A549 (cell line): ENCODE results near the gene DOC2B. TPM values are rescaled to one million over a fixed set of nuclear protein-coding genes. Genes with fewer than 3 reads are reported as not detected.
"Not testable (repeated sequence)": the region's sequence is repeated elsewhere in the genome, so short reads cannot be mapped to it uniquely, and the experiment has no call there.

Experiments
- ATAC-seq, 2 experiments: fragments of 200-7000 bp in 1 of 2; fragments of >200 bp in 1 of 2; cut with Nextera tagmentation in 1 of 2; cut with Tn5 transposase in 1 of 2; 3 replicates each; pipeline versions ENCODE4 v1.8.0 to v1.9.1; 2018 to 2020; ENCODE audit warnings: mild to moderate bottlenecking in 1 of 2, moderate library complexity in 1 of 2
- CTCF ChIA-PET: fragments of 300-600 bp; sonication (Branson Sonifier 250); formaldehyde crosslinking; extraction: SDS; loops from one replicate; lab custom pipeline; 2021; ENCODE audit warnings: antibody characterized with exemption, inconsistent platforms; lab: Yijun Ruan, JAX
- POLR2A ChIA-PET: fragments of 350-600 bp; formaldehyde crosslinking; extraction: SDS; loops from one replicate; lab custom pipeline; 2021; ENCODE audit warnings: antibody characterized with exemption, inconsistent platforms; lab: Yijun Ruan, JAX
- DNase-seq, 2 experiments: peaks; one replicate each; pipeline versions ENCODE4 v3.0.0 to v3.0.0-alpha.2; 2011 to 2016; ENCODE audit warnings: low read depth in 1 of 2, low spot score in 1 of 2
- FAIRE-seq: peaks from 2 replicates; lab custom pipeline; 2011; peaks lifted over from hg19 to GRCh38; lab: Jason Lieb, UNC
- H3K27ac ChIP-seq, 2 experiments: fragments of >200 bp; sonication (Bioruptor Twin); formaldehyde crosslinking; 3 replicates each; pipeline ENCODE4 v1.5.1; 2016 to 2017
- H3K4me1 ChIP-seq: fragments of >200 bp; sonication (Bioruptor Twin); formaldehyde crosslinking; 3 replicates; pipeline ENCODE4 v1.6.1; 2016
- H3K4me2 ChIP-seq: fragments of >200 bp; sonication (Bioruptor Twin); formaldehyde crosslinking; 3 replicates; pipeline ENCODE4 v1.6.1; 2016
- H3K4me3 ChIP-seq: fragments of >200 bp; sonication (Bioruptor Twin); formaldehyde crosslinking; 3 replicates; pipeline ENCODE4 v1.5.1; 2016
- H3K9me3 ChIP-seq: fragments of >200 bp; sonication (Bioruptor Twin); formaldehyde crosslinking; 3 replicates; pipeline ENCODE4 v1.6.1; 2016
- EHF ChIP-seq: fragments of 250-450 bp; sonication (Bioruptor Pico); IDR thresholded peaks from 2 replicates; pipeline ENCODE4 v1.5.0; 2020; ENCODE audit warnings: mild to moderate bottlenecking
- EHMT2 ChIP-seq: fragments of 200-600 bp; sonication (generic); IDR thresholded peaks from 2 replicates; pipeline ENCODE4 v1.6.1; 2016; ENCODE audit warnings: antibody characterized with exemption, low read depth, mild to moderate bottlenecking, moderate library complexity
- ESRRA ChIP-seq: fragments of 150-350 bp; IDR thresholded peaks from 2 replicates; pipeline ENCODE4 v1.6.1; 2014; ENCODE audit warnings: mild to moderate bottlenecking, low read length, borderline replicate concordance
- HEYL ChIP-seq: fragments of 250-450 bp; sonication (Bioruptor Pico); IDR thresholded peaks from 2 replicates; pipeline ENCODE4 v1.8.0; 2021; ENCODE audit warnings: mild to moderate bottlenecking, moderate library complexity
- HOXA7 ChIP-seq: fragments of 250-450 bp; sonication (Bioruptor Pico); IDR thresholded peaks from 2 replicates; pipeline ENCODE4 v1.5.0; 2020; ENCODE audit warnings: mild to moderate bottlenecking, moderate library complexity
- KDM1A ChIP-seq: fragments of 200-600 bp; sonication (generic); IDR thresholded peaks from 2 replicates; pipeline ENCODE4 v1.6.1; 2016; ENCODE audit warnings: low read depth, mild to moderate bottlenecking
- KDM5A ChIP-seq: fragments of 200-600 bp; sonication (generic); IDR thresholded peaks from 2 replicates; pipeline ENCODE4 v1.6.1; 2016; ENCODE audit warnings: antibody characterized with exemption, mild to moderate bottlenecking
- RARB ChIP-seq: fragments of 250-450 bp; sonication (Bioruptor Pico); IDR thresholded peaks from 2 replicates; pipeline ENCODE4 v1.8.0; 2021; ENCODE audit warnings: mild to moderate bottlenecking, moderate library complexity
- RFX5 ChIP-seq: fragments of 450-650 bp; IDR thresholded peaks from 2 replicates; pipeline ENCODE4 v1.7.1; 2014; ENCODE audit warnings: antibody characterized with exemption, mild to moderate bottlenecking, moderate library complexity
- SREBF2 ChIP-seq: fragments of 450-650 bp; IDR thresholded peaks from 2 replicates; pipeline ENCODE4 v1.6.1; 2014; ENCODE audit warnings: mild to moderate bottlenecking, moderate library complexity
- ZC3H11A ChIP-seq: fragments of 450-650 bp; IDR thresholded peaks from 2 replicates; pipeline ENCODE4 v1.6.1; 2014; ENCODE audit warnings: antibody characterized with exemption, mild to moderate bottlenecking
- WGBS: methylation state at CpG from one replicate; pipeline ENCODE4 v1.1.6; 2017; ENCODE audit errors: missing lambda C conversion rate; 5-methylcytosine and 5-hydroxymethylcytosine counted together
- polyA plus RNA-seq, 4 experiments: library from polyadenylated mRNA; depleted of rRNA in 3 of 4; stranded (reverse); fragments of >200 nt; fragmentation: RNase III in 1 of 4; extraction: RNeasy Plus Mini Kit Qiagen cat#74134 plus additional on column Dnase treatment in 1 of 4; gene quantifications; 2 replicates in 3 of 4; 3 replicates in 1 of 4; pipeline ENCODE4 v1.2.3, GENCODE V29; 2011 to 2017
- TF ChIP-seq, protein P1 (sequence below): IDR thresholded peaks from 2 replicates; pipeline ENCODE4 v1.6.1; 2012
- TF ChIP-seq, protein P2 (sequence below): fragments of >200 bp; sonication (Bioruptor Twin); formaldehyde crosslinking; IDR thresholded peaks from 3 replicates; pipeline ENCODE4 v1.5.1; 2016
- TF ChIP-seq, protein P3 (sequence below): fragments of 200-600 bp; sonication (generic); IDR thresholded peaks from 2 replicates; pipeline ENCODE4 v1.6.1; 2016; ENCODE audit warnings: antibody characterized with exemption, mild to moderate bottlenecking, moderate library complexity
- TF ChIP-seq, protein P4 (sequence below): fragments of 450-650 bp; IDR thresholded peaks from 2 replicates; pipeline ENCODE4 v1.6.1; 2014; ENCODE audit warnings: antibody characterized with exemption
- TF ChIP-seq, protein P5 (sequence below): fragments of 150-350 bp; IDR thresholded peaks from 2 replicates; pipeline ENCODE4 v1.6.1; 2014; ENCODE audit warnings: low read depth, mild to moderate bottlenecking, low read length

The DOC2B gene
- polyA plus RNA-seq, 2 of the 4 experiments (the other 2 are of a cell fraction) = 0.27 to 1.6 TPM

DNA sequence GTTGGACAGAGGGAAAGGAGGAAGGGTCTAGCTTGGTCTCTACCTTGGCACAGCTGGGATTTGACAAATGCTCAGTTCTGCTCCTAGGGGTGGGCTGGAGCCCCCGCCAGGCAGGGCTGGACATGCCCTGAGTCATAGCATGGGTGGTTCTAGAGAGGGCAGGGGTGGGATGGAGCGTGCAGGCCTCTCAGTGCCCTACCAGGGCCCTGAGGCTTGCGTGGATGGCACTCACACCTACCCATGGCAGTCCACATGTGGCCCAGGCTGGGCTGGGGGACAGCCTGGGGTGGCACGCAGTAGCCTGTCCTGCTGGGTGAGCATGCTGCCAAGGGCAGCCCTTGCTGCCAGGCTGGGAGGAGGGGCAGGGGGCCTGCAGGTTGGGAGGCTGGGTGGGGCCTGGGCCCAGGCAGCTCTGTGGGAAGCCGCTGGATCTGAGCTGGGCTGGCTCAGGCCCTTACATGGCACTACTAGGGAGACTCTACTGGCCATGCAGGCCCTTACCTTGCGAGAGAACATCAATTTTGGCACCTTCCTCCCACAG, 11.2 kb downstream of the DOC2B start:
- CTCF ChIA-PET = interaction anchor here (1.2 to 1.6 kb wide), 2 partner anchors 139 to 216 kb away, joined by 3 read pairs; no protein-coding TSS in a partner anchor
- Histone ChIP-seq H3K4me2 (no peak overlapping the region), H3K27ac (0 out of 6 replicates have a peak overlapping the region, but pooled peaks of 1 of the 2 experiments have one; percentile 5)
- WGBS = 79% methylated on average over 4 of the region's 6 CpGs
- ATAC-seq = peak; percentile 32 to 39; a peak in 4 of 6 replicates
- FAIRE-seq = no peak
- TF ChIP-seq, protein P1, sequence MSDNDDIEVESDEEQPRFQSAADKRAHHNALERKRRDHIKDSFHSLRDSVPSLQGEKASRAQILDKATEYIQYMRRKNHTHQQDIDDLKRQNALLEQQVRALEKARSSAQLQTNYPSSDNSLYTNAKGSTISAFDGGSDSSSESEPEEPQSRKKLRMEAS = no peak
- TF ChIP-seq HEYL (CRISPR knock-in tag) (no peak), KDM5A (no peak), EHF (CRISPR knock-in tag) (no peak), ESRRA (no peak)
- TF ChIP-seq, protein P2, sequence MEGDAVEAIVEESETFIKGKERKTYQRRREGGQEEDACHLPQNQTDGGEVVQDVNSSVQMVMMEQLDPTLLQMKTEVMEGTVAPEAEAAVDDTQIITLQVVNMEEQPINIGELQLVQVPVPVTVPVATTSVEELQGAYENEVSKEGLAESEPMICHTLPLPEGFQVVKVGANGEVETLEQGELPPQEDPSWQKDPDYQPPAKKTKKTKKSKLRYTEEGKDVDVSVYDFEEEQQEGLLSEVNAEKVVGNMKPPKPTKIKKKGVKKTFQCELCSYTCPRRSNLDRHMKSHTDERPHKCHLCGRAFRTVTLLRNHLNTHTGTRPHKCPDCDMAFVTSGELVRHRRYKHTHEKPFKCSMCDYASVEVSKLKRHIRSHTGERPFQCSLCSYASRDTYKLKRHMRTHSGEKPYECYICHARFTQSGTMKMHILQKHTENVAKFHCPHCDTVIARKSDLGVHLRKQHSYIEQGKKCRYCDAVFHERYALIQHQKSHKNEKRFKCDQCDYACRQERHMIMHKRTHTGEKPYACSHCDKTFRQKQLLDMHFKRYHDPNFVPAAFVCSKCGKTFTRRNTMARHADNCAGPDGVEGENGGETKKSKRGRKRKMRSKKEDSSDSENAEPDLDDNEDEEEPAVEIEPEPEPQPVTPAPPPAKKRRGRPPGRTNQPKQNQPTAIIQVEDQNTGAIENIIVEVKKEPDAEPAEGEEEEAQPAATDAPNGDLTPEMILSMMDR = no peak
- TF ChIP-seq, all 56 proteins: peak for 0
- no peaks in the 10 kb centered on the region for H3K4me1 ChIP-seq
- POLR2A ChIA-PET = no interaction called here
- DNase-seq = no peak
- no peak overlapping the region for H3K4me3 ChIP-seq
- no peaks in the 10 kb centered on the region for H3K9me3 ChIP-seq

DNA sequence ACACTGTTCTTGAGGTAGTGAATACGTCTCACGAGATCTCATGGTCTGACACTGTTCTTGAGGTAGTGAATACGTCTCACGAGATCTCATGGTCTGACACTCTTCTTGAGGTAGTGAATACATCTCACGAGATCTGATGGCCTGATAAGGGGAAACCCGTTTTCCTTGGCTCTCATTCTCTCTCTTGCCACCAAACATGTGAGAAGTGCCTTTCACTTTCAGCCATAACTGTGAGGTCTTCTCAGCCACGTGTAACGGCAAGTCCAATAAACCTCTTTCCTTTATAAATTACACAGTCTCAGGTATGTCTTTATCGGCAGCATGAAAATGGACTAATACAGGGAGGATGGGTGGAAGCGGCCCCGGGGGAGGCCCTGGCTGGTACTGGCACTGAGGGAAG, 12.8 kb downstream of the DOC2B start:
- POLR2A ChIA-PET, H3K27ac ChIP-seq, ATAC-seq, DNase-seq, H3K4me3 ChIP-seq, CTCF ChIA-PET, FAIRE-seq, H3K4me2 ChIP-seq, H3K4me1 ChIP-seq, H3K9me3 ChIP-seq: not testable (repeated sequence)
- 82% methylated on average over 11 of the region's 11 CpGs for WGBS

DNA sequence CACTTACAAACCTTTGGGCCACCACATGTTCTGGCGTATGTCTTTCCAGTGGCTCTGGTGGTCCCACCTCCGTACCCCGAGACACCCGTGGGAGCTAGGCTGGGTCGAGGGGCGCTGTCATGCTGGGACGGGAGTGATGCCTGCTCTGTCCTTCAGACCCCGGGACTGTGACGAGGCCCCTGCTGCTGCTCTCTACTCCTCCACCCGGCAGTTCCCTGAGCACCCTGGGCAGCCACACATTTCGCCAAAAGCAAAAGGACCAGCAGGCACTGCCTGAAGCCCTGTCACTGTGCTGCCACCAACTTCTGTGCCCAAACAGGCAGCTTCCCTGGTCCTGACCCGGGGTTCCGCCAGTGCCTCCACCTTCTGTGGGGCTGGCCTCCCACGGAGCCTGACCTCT, 15.5 kb downstream of the DOC2B start:
- H3K4me1 ChIP-seq = no peaks in the 10 kb centered on the region
- no peak overlapping the region for H3K4me2 ChIP-seq
- FAIRE-seq (no peak), DNase-seq (no peak), ATAC-seq (no peak)
- no peak overlapping the region for H3K27ac ChIP-seq
- H3K9me3 ChIP-seq = no peaks in the 10 kb centered on the region
- TF ChIP-seq, protein P3, sequence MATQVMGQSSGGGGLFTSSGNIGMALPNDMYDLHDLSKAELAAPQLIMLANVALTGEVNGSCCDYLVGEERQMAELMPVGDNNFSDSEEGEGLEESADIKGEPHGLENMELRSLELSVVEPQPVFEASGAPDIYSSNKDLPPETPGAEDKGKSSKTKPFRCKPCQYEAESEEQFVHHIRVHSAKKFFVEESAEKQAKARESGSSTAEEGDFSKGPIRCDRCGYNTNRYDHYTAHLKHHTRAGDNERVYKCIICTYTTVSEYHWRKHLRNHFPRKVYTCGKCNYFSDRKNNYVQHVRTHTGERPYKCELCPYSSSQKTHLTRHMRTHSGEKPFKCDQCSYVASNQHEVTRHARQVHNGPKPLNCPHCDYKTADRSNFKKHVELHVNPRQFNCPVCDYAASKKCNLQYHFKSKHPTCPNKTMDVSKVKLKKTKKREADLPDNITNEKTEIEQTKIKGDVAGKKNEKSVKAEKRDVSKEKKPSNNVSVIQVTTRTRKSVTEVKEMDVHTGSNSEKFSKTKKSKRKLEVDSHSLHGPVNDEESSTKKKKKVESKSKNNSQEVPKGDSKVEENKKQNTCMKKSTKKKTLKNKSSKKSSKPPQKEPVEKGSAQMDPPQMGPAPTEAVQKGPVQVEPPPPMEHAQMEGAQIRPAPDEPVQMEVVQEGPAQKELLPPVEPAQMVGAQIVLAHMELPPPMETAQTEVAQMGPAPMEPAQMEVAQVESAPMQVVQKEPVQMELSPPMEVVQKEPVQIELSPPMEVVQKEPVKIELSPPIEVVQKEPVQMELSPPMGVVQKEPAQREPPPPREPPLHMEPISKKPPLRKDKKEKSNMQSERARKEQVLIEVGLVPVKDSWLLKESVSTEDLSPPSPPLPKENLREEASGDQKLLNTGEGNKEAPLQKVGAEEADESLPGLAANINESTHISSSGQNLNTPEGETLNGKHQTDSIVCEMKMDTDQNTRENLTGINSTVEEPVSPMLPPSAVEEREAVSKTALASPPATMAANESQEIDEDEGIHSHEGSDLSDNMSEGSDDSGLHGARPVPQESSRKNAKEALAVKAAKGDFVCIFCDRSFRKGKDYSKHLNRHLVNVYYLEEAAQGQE = no peak
- TF ChIP-seq SREBF2 (no peak), EHMT2 (no peak), HOXA7 (CRISPR knock-in tag) (no peak), KDM1A (no peak), RFX5 (no peak), RARB (no peak), ZC3H11A (no peak)
- TF ChIP-seq, protein P4, sequence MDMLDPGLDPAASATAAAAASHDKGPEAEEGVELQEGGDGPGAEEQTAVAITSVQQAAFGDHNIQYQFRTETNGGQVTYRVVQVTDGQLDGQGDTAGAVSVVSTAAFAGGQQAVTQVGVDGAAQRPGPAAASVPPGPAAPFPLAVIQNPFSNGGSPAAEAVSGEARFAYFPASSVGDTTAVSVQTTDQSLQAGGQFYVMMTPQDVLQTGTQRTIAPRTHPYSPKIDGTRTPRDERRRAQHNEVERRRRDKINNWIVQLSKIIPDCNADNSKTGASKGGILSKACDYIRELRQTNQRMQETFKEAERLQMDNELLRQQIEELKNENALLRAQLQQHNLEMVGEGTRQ = no peak
- TF ChIP-seq, protein P1 = no peak
- TF ChIP-seq, protein P5, sequence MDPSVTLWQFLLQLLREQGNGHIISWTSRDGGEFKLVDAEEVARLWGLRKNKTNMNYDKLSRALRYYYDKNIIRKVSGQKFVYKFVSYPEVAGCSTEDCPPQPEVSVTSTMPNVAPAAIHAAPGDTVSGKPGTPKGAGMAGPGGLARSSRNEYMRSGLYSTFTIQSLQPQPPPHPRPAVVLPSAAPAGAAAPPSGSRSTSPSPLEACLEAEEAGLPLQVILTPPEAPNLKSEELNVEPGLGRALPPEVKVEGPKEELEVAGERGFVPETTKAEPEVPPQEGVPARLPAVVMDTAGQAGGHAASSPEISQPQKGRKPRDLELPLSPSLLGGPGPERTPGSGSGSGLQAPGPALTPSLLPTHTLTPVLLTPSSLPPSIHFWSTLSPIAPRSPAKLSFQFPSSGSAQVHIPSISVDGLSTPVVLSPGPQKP = no peak
- WGBS = 84% methylated on average over 11 of the region's 14 CpGs
- H3K4me3 ChIP-seq = no peak overlapping the region
- ChIA-PET POLR2A (no interaction called here), CTCF (interaction anchor here (0.8 to 5.2 kb wide), 6 partner anchors 9 to 246 kb away, joined by 3 to 44 read pairs (median 4); no protein-coding TSS in a partner anchor)
